ENCODE data around the gene CLCN7.

CLCN7 gene

DNA sequence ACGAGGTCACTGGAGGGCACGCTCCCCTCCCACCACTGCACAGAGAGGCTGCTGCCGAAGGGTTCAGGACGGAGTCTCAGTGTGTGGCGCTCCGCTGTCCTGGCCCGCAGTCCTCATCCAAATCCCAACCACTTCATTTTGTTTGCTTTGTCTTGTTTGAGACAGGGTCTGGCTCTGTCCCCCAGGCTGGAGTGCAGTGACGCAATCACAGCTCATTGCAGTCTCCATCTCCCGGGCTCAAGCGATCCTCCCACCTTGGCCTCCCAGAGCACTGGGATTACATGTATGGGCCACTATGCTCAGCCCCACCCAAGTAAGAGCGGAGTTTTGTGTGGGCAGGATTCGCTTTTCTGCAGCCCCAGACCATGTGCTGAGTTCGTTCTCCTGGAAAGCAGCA lies 73.1 kb downstream of the CLCN7 start:
- DNase-seq (ENCODE audit: low read depth in 2 of 2) = no peak

DNA sequence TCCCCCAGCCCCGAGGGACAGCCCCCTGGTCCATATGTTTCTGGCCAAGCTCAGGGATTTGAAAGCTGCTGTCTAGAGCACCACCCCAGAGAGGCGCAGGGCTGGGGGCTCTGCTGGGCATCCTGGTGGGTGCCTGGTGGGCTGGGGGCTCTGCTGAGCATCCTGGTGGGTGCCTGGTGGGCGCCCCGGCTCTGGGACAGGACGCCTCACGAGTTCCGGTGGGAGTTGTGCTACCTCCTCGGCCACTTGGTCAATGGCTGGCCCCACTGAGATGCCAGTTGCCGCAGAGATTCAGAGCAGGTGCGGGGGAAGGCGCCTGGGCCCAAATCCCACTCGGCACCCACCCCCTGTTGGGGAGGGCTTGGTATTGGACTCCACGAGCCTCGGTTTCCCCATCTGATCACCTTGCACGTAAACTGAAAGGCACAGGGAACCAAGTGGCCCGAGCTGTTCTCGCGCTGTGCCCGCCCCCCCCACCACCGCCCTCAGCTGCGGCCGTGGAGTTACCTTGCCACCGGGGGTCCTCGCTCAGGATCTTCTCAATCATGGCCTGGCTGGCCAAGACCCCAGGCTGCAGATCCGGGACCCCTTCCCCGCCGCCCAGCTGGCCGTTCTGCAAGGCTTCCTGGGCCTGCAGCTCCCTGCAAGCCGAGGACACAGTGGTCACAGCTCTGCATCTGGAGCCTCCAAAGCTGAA lies 73.6 kb downstream of the CLCN7 start:
- no peak for DNase-seq (ENCODE audit: low read depth in 2 of 2)

DNA sequence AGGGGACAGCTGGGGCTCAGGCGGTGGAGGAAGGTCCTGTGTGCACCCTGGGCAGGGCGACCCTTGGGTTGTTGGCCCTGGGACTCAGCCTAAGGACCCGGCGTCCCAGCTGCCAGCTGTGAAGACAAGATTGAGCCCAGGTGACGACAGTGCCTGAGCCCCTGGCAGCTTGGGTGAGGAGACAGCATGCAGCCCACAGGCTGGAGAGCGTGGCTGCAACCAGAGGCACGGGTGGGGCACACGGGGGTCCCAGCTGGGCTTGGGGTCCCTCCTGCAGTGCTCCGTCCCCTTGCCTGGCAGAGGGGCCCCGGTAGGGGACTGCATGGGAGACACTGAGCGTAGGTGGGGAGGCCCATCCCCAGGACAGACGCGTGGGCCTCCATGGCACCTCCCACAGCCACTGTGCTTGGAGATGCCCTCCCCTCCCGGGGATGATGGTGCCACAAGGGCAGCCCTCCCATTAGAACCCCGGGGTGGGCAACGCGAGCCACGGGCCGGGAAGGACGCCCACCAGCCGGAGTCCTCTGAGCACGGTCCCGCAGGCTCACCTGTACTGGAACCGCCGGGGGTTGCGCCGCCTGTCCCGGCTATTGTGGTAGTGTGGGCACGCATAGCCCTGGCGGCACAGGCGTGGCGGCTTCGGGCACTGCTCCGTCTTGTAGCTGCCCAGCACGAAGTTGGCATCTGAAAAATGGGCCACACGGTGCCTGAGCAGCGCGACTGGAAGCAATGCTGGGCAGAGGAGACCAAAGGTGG lies 75.8 kb downstream of the CLCN7 start:
- no peak for DNase-seq (ENCODE audit: low read depth in 2 of 2)

DNA sequence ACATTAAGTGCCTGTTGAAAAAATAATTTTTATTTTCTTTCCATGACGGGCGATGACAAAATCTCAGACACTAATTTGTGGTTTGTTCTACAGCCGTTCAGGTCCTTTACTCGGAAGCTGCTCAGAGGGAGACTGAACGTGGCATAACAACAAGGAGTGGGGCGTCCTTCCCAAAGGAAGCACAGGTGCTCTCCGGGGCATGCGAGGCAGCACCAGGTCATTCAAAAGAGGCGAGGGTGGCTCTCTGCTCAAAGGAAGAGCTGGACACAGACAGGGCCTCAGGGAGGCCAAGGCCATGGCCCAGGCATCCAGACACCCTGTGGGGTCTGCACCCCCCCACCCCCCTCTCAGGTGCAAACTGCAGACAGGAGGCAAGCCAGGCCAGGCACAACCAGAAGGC lies 76.5 kb downstream of the CLCN7 start:
- no peak for DNase-seq (ENCODE audit: low read depth in 2 of 2)

DNA sequence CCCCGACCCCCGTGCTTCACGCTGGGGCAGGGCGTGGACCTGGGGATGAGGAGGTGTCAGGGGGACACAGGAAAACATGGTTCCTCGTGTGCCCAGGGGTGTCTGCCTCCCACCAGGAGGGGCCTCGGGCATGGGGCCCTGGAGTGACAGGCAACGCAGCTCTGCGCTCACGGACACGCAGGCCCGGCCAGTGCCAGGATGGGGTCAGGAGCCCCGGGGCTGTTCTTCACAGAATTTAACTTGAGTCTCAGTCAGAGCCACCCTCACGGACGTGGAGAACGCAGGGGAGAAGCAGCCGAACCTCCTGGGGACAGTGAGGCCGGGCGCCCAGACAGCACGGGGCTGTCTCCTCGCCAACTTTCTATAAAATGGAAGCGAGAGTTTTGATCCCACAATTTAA lies 77.0 kb downstream of the CLCN7 start:
- no peak for DNase-seq (ENCODE audit: low read depth in 2 of 2)

DNA sequence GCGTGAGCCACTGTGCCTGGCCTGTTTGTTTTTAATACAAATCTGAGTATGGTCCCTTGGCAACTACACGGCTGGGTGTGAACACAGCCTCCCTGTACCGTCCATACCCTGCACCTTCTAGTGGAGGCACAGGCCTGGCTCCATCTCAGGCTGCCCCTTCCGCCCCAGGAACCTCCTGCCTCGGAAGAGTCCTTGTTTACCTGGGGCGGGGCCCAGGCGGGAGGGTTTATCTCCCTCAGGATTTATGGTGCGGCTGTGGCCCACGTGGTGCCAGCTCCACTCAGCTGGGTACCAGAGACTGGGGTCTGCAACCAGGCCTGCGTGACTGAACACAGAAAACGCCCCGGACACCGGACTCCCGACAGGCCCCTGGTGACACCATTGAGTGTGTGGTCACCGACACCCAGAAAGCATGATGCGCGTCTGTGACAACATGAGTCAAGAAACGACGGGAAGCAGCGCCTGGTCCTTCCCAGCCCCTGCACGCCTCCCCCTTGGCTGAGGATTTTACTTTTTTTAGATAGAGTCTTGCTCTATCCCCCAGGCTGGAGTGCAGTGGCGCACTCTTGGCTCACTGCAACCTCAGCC lies 79.3 kb downstream of the CLCN7 start:
- DNase-seq (ENCODE audit: low read depth in 2 of 2) = no peak

All from fibroblast of skin of left biceps (primary cell).